DOHH2 (cell line): ENCODE results near the gene A1BG.

ENCODE experiments used
- H3F3A ChIP-seq: fragments of 200-600 bp; sonication (generic), shearing (Covaris generic); 2 replicates; pipeline ENCODE4 v1.6.0; 2016; ENCODE audit warnings: antibody characterized with exemption, mild to moderate bottlenecking; ENCODE audit not compliant: control insufficient read depth, insufficient read depth
- H3K27ac ChIP-seq: fragments of 200-600 bp; sonication (generic); 2 replicates; pipeline ENCODE4 v1.5.1; 2014; ENCODE audit warnings: low read depth, mild to moderate bottlenecking, low read length, moderate library complexity
- H3K27me3 ChIP-seq: fragments of 200-600 bp; sonication (generic); 2 replicates; pipeline ENCODE4 v1.6.1; 2014; ENCODE audit warnings: mild to moderate bottlenecking, low read length, mixed read lengths; ENCODE audit not compliant: control insufficient read depth
- H3K36me3 ChIP-seq: fragments of 200-600 bp; sonication (generic); 2 replicates; pipeline ENCODE4 v1.6.1; 2014; ENCODE audit warnings: mild to moderate bottlenecking, low read length, moderate library complexity, mixed read lengths; ENCODE audit not compliant: control insufficient read depth
- H3K4me1 ChIP-seq: fragments of 200-600 bp; sonication (generic); 2 replicates; pipeline ENCODE4 v1.6.1; 2014; ENCODE audit warnings: mild to moderate bottlenecking, low read length, mixed read lengths; ENCODE audit not compliant: control insufficient read depth
- H3K4me2 ChIP-seq: fragments of 200-600 bp; sonication (generic); 2 replicates; pipeline ENCODE4 v1.6.0; 2014; ENCODE audit warnings: mild to moderate bottlenecking, low read length, moderate library complexity
- H3K4me3 ChIP-seq: fragments of 200-600 bp; sonication (generic); 2 replicates; pipeline ENCODE4 v1.5.1; 2014; ENCODE audit warnings: mild to moderate bottlenecking, low read length, mixed read lengths
- H3K79me2 ChIP-seq: fragments of 200-600 bp; sonication (generic); 2 replicates; pipeline ENCODE4 v1.6.1; 2014; ENCODE audit warnings: mild to moderate bottlenecking, low read length, mixed read lengths; ENCODE audit not compliant: control insufficient read depth
- H3K9me2 ChIP-seq: fragments of 200-600 bp; sonication (generic); replicated peaks from 2 replicates; pipeline ENCODE4 v1.6.1; 2014; ENCODE audit warnings: mild to moderate bottlenecking, low read length, mixed read lengths; ENCODE audit not compliant: control insufficient read depth
- H3K9me3 ChIP-seq: fragments of 200-600 bp; sonication (generic); 2 replicates; pipeline ENCODE4 v1.6.1; 2014; ENCODE audit warnings: antibody characterized with exemption, low read length, mixed read lengths; ENCODE audit not compliant: control insufficient read depth, insufficient read depth
- H4K20me1 ChIP-seq: fragments of 200-600 bp; sonication (generic); 2 replicates; pipeline ENCODE4 v1.6.0; 2014; ENCODE audit warnings: low read depth, mild to moderate bottlenecking, antibody characterized with exemption, low read length, moderate library complexity; ENCODE audit not compliant: control insufficient read depth, insufficient read depth
- CTCF ChIP-seq: fragments of 200-600 bp; sonication (generic); IDR thresholded peaks from one replicate; pipeline ENCODE4 v1.5.1; 2014; ENCODE audit warnings: antibody characterized with exemption, mild to moderate bottlenecking, low read depth, low read length; ENCODE audit not compliant: poor library complexity, severe bottlenecking
- EZH2phosphoT487 ChIP-seq: fragments of 200-600 bp; sonication (generic); IDR thresholded peaks from 2 replicates; pipeline ENCODE4 v1.6.1; 2017; ENCODE audit warnings: borderline replicate concordance, mild to moderate bottlenecking, antibody characterized with exemption, low read length, moderate library complexity, mixed read lengths

A1BG gene

GRCh38 chr19:58355908-58356765 lies 2.8 kb upstream of the A1BG start:
- Histone ChIP-seq H3K4me1 (peaks cover 9% of the 10 kb centered on the region), H3K27ac (no peak overlapping the region), H3K27me3 (peaks cover 5% of the 10 kb centered on the region; the same call in 1 of the 2 replicates), H3K4me2 (peak overlapping the region; percentile 50), H3K36me3 (peaks cover 4% of the 10 kb centered on the region), H3K9me2 (no peaks in the 10 kb centered on the region), H3K4me3 (peak overlapping the region; percentile 39; the same call in 1 of the 2 replicates), H3K79me2 (no peaks in the 10 kb centered on the region; the same call in 1 of the 2 replicates), H4K20me1 (no peaks in the 10 kb centered on the region), H3K9me3 (no peaks in the 10 kb centered on the region), H3F3A (peaks cover 6% of the 10 kb centered on the region; the same call in 1 of the 2 replicates)
- TF ChIP-seq CTCF: no peak
- no peak for TF ChIP-seq EZH2phosphoT487

GRCh38 chr19:58355215-58355796 lies 2.0 kb upstream of the A1BG start:
- TF ChIP-seq CTCF: no peak
- no peak for TF ChIP-seq EZH2phosphoT487
- Histone ChIP-seq H3K36me3 (peaks cover 9% of the 10 kb centered on the region), H3K4me2 (no peak overlapping the region), H3K27me3 (peaks cover 5% of the 10 kb centered on the region; the same call in 1 of the 2 replicates), H4K20me1 (no peaks in the 10 kb centered on the region), H3K4me3 (no peak overlapping the region), H3F3A (peaks cover 5% of the 10 kb centered on the region; the same call in 1 of the 2 replicates), H3K4me1 (peaks cover 7% of the 10 kb centered on the region; the same call in 1 of the 2 replicates), H3K9me2 (no peaks in the 10 kb centered on the region), H3K79me2 (no peaks in the 10 kb centered on the region), H3K27ac (no peak overlapping the region), H3K9me3 (no peaks in the 10 kb centered on the region)

GRCh38 chr19:58354478-58355030 lies 1.3 kb upstream of the A1BG start:
- H4K20me1 ChIP-seq: no peaks in the 10 kb centered on the region
- H3K27me3 ChIP-seq: peaks cover 5% of the 10 kb centered on the region; the same call in 1 of the 2 replicates
- H3K27ac ChIP-seq: no peak overlapping the region
- H3K79me2 ChIP-seq: peaks cover 5% of the 10 kb centered on the region; the same call in 1 of the 2 replicates
- no peaks in the 10 kb centered on the region for H3K9me3 ChIP-seq
- no peaks in the 10 kb centered on the region for H3K9me2 ChIP-seq
- no peak overlapping the region for H3K4me3 ChIP-seq
- no peaks in the 10 kb centered on the region for H3F3A ChIP-seq
- peaks cover 7% of the 10 kb centered on the region; the same call in 1 of the 2 replicates for H3K4me1 ChIP-seq
- peaks cover 13% of the 10 kb centered on the region for H3K36me3 ChIP-seq
- no peak overlapping the region for H3K4me2 ChIP-seq
- TF ChIP-seq EZH2phosphoT487: no peak
- no peak for TF ChIP-seq CTCF
